NCI-H128 (cell line): ENCODE results near the gene INHBA.

Experiments used
- DNase-seq: peaks from one replicate; lab custom pipeline; 2025; ENCODE audit not compliant: unreplicated experiment; lab: John Stamatoyannopoulos, UW

INHBA gene

DNA sequence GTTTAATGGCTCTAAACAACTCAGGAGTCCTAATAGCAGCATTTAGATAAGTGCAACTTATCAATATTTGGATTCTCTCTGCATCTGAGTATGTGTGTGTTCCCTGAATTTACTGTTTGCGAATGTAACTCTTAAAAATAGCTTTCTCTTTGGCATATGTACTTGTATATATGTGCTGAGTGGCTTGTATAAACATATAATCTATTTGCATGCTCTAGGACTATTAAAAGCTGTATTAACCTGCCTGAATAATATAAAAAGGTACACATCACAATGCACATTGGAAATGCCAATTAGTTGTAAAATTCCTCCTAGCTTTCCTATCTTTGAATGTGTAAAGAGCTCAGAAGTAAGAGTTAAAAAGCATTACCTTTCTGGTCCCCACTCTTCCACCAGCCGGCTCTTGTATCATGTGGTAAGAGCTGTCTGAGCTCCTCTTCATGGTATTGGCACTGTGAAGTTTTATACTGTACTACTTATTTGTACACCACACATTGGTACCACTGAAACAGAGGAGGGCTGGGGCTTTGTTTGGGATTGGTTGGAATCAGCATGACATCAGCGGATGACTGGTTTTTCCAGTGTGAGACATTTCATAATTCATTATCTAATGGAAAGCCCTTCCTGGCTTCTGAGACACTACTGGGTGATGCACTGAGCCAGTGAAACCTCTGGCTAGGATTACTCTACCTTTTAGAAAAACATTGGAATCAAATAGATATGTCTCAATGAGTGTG lies at the start of gene INHBA:
INHBA (minus strand) TSS at position 456 of the 737 bp plus-strand sequence. CDS start 2,716 bp downstream, outside the sequence.
- no peak for DNase-seq

DNA sequence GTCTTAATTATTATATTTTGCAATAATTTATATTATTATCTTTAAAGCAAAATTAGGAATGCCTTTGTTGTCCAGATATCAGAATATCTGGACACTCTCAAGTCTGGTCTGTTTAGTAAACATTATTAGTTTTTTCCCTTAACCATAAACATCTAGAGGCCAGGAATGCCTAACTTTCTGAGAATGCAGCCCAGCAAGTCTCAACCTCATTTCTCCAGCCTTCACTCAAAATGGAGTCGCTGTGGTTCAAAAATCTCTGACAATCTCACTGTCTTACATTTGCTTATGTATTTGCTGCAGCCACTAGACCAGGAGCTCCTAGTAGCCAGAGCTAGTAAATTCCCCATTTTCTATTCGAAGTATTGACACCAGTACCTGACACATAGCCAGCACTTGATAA lies 49.7 kb upstream of the INHBA start:
- no peak for DNase-seq

DNA sequence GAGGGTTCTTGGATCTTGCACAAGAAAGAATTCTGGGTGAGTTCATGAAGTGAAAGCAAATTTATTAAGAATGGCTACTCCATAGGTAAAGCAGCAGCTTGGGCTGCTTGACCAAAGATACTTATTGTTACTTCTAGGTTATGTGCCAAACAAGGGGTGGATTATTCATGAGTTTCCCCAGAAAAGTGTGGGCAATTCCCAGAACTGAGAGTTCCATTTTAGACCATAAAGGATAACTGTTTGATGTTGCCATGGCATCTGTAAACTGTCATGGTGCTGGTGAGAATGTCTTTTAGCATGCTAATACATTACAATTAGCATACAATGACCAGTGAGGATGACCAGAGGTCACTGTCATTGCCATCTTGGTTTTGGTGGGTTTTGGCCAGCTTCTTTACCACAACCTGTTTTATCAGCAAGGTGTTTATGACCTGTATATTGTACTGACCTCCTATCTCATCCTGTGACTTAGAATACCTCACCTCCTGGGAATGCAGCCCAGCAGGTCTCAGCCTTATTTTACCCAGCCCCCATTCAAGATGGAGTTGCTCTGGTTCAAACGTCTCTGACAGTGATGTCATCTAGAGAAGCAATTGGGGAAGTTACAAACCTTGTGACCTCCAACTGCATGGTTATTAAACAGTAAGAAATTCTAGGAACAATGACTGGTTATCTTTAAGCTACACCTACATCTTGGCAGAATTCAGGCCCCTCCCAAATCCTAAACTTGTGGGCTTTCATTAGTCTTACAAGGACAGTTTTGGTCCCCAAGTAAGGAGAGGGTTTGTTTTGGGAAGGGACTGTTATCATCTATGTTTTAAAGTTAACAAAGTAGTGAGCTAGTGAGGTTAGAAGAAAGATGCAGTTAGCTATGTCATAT lies 48.0 kb upstream of the INHBA start:
- DNase-seq = no peak

DNA sequence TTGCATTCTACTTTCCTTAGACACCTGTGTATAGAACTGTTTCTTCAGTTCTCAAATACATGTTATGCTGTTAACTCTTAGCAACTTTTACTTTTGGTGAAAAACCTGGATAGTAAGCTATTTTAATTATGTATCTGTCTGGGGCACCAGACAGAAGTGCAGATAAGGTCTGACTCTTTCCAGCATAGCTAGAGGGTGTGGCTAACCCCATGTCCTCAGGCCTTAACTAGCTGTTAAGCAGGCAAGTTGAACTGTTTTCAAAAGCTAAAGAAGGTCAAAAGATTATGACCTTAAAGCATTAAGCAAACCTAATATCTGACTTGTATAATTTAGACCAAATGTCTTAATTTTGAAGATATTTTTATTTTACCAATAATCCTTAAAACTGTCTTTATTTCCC lies 45.1 kb upstream of the INHBA start:
- DNase-seq = no peak

DNA sequence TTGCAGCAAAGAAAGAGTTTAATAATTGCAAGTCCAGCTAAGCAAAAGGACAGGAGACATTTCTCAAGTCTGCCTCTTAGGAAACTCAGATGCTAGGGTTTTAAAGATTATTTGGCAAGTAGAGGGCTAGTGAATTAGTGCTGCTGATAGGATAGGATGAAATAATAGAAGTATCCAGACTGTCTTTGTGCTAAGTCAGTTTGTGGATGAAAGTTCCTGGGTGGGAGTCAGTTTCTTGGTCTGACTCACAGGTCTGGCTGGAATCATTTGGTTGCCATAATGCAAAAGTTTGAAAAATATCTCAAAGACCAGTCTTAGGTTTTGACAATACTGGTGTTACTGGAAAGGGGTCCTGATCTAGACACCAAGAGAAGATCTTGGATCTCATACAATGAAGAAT lies 42.6 kb upstream of the INHBA start:
- DNase-seq = no peak

DNA sequence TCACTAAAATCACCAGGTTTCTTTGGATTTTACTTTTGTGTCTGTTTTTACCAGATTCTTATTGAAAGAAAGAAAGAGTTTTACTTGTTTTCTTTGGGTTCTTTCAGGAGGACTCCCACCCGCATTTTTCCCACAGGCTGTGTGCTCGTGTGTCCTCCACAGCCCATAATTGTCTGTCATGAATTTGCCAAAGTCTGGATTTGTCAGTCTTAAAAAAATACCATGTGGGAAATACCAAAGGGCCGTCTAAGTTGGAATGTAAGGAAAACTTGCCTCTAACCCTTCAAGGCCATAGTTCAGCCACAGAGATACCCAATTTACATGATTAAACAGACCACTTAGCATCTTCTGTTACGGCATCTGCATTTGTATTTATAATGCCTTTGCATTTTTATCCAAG lies 41.3 kb upstream of the INHBA start:
- DNase-seq = no peak

DNA sequence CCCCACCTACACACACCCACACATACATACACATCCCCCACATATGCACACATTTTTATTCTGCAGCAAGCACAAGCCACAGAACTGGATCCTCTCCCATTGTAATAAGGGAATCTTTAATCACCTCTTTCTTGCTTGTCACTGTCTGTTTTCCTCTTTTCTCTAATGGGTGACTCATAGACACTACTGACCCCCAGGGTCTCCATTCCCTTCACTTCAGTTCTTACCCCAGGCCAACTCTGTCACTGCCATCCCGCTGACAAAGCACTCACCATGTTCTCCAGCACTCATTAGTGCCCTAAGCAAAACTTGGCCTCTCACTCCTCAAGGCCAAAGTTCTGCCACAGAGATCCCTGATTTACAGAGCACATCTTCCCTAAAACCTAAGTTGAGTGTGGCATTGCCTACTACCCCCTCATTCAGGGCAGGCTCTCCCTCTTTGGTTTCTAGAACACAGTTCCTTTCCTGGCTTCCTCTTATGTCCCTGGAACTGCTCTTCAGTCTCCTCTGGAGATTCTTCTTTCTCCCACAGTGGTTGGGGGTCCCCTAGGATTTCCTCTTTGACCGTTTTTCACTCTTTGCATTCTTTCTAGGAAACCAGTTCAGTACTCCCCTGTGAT lies 39.6 kb upstream of the INHBA start:
- no peak for DNase-seq

DNA sequence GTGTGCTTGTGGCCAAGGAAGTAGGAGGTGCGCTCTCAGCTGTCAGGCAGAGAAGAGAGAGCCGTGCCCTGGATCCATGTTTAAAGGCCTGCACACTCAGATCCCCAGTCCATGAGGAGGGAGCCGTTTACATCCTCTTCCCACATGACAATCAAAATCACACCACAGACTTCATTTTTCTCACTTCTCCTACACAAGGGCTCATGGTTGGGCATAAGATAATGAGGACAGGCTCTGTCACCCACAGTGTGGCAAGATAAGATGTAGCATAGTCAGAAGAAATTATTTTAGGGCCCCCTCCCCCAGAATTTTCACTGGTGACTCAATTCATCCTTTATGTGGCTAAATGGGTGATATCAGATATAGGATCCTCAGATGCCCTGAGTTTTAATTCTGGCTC lies 35.9 kb upstream of the INHBA start:
- no peak for DNase-seq

DNA sequence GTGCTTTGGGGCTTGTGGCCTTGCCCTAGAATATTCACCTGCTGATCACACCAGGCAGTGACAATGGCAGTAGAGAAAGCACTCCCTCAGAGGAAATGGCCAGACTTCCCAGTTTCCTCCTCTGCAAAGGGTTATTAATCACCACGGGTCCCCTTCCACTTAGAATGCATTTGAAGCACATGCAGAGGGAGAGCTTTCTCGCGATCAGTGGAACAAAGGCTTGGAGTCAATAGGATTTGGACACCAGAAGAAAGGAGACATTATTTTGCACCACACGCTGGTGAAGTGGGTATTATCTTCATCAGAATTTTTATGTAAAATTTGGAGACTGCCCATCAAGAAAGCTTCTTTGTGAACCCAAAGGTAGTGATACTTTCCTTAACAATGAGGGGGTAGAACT lies 35.4 kb upstream of the INHBA start:
- no peak for DNase-seq

DNA sequence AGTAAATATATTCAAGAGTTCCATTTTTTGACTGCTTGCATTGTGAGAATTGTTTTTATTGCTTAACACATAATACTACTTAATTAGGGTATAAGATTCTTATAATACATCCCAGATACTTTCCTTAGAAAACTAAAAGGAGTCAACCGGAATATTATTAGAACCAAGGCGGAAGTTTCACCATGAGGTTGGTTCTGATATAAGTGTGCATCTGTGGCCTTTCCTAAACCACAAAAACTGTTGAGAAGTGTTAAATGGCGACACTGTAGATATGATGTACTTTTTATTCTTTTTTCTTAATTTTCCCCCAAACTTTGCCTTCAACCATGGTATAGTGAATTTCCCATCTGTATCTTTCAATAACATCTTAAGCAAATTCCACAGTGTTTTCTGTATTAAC lies 32.3 kb upstream of the INHBA start:
- DNase-seq = no peak

DNA sequence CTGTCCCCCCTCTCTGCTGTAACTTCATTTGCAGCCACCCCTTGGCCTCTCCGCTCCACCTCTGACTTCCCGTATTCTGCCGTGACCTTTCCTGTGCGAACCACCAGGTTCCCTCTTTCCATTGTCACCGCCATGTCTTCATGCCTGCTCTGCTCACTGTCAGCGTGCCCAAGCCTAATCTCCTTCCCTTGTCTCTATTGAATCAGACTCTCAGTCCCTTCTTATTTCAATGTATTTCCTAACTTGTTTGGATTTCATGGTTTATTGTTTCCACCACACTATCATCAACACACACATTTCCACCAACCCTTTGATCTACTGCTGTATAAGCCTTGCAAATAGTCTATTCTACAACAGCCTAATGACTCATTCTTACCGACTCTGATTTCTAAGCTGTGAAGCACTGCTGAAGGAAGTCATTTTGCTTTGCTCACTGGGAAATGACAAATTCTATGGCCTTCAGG lies 30.0 kb upstream of the INHBA start:
- no peak for DNase-seq

DNA sequence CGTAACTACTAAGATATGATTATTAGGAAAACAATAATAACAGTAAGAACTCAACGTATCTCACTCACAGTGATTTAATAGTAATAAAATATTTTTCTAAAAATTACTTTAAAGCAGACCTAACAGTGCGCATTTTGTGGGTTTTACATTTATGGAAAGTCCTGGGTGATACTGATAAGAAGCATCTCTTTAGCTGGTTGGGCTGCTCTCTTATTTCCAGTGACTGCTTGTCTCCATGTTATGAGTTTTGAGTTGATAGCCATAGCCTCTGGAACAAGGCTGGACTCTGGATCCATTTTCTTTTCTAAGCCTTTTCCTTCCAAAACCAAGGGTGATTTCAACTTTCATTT lies 29.5 kb upstream of the INHBA start:
- DNase-seq = no peak

DNA sequence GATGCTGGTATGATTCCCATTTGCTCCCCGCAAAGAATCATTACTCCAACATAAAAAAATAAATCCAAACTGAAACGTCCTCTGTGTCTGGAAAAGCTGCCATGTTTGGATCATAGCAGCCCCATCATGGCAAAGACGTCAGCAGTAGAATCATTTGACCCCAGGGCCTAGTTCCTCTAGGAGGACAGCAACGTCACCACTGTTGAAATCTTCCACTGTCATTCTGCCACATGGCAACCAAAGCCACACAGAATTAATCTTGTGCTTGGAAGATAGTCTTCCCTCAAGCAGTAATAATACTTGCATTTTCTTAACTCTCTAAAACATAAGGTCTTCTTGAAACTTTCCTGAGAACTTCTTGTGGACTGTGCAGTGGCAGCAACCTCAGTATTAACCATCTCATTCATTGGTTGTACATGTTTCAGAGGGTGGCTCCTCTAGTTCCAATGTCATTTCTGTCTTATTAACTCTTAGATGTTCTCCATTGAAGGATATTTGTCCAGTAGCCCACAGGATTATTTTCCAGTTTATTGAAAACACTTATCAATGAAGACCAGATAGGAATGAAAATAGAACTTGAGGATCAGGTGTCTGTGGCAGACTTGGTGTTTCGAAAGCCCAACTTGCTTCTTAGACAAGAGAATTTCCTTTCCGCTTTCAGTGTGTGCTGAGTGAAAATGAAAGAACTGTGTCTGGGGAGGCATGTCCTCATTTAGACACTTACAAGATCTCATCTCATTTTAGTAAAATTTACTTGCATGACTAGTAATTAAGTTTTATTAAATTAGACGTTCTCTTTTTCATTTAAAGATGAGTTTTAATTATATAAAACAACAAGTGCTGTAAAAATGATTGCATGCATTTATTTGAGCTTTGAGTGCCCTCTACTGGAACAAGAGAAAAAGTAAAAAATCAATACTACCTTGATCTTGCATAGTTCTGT lies 28.9 kb upstream of the INHBA start:
- DNase-seq = no peak

DNA sequence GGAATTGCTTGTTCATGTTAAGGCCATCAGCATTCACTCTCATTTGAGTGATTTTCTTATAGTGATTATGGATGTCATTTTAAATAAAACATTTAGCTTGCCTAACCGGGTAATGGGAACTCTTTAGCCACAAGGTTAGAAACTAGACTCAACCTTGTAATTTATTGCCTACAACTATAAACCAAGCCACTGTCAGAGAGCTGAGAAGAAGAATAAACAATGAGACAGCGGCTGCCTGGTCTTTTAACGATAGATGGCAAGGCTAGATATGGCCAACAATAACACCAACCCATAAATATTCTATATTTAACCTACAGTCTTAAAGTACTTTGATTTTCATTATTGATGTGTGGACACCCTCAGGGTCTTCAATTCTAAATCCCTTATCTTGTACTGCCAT lies 27.8 kb upstream of the INHBA start:
- no peak for DNase-seq

DNA sequence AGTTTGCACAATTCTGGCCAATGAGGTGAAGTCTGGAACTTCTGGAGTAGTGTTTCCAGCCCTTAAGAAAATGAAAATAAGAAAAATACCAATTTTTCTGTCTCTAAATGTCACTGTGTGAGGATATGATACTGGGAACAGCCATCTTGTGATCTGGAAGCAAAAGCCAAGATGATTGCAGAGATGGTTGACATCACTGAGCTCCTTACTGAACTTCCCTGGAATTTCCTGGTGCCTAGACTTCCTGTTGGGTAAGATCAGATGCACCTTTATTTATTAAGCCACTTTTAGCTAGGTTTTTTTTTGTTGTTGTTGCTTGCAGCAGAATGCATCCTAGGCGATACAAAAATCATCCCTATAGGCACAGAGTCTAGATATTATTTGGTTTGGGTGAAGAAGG lies 27.3 kb upstream of the INHBA start:
- no peak for DNase-seq

DNA sequence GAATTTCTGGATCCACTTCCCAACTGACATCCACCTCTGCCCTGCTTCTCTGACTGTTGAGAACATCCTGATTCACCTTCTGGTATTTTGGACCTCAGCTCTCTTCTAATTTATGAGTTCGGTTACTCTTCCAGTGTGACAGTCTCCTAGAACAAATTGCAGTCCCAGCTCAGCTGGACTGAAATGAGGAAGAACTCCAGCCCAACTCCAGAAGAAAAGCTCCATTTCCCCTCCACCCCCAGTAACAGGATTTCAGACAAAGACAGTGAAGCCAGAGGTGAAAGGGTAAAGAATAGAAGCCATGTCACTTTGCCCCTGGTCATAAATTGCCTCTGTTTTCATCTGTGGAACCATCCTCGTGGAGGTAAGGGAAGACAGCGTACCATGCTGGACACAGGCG lies 26.2 kb upstream of the INHBA start:
- DNase-seq = no peak

DNA sequence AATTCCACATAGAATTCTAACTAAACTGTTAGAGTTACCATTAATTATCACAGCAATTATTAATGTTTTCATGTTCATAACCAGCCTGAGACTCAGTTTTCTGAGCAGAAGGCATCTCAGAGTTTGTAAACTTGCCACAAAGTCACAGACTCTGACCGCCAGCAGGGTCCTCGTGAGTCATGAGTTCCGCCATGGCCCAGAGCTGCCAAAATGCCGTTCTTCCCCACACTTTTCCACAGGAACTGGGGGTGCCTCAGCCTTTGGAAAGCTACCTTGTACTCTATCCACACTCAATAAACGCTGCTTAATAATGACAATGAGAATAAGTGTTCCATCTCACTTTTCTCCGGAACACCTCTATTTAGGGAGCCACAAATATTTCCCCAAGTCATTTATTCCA lies 22.1 kb upstream of the INHBA start:
- DNase-seq = no peak

DNA sequence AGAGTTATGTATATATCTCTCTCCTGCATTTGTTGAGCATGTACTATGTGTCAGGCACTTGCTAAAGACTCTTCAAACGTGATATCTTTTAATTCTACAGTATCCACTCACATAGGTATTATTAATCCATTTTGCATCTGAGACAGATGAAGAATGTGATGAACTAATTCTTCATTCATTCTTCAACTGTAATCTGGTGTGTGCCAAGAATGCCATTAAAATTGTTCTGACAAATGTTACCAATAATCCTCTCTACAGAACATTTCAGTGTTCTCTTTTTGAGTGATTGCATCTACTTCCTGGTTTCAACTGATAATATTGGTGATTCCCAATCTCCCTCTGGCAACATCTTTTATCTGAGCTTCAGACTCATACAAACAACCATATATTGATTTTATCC lies 18.0 kb upstream of the INHBA start:
- no peak for DNase-seq

DNA sequence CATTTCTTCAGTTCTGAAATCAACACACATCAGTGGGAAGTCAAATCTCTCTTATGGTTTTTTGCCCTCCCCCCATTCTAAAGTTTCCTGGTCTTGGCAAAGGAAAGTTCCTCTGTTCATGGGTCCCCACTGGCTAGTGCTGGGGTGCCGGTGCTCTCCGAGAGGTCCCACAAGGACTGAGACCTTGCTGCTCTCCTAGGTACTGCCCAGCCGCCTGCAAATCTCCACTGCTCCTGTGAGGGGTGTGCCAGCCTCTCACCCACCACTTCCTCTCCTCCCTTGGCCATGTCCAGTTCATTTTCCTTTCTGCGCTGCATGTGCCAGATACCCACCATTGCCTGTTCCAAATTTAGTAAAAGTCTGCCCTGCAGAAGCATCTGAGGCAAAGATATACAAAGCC lies 17.2 kb upstream of the INHBA start:
- no peak for DNase-seq

DNA sequence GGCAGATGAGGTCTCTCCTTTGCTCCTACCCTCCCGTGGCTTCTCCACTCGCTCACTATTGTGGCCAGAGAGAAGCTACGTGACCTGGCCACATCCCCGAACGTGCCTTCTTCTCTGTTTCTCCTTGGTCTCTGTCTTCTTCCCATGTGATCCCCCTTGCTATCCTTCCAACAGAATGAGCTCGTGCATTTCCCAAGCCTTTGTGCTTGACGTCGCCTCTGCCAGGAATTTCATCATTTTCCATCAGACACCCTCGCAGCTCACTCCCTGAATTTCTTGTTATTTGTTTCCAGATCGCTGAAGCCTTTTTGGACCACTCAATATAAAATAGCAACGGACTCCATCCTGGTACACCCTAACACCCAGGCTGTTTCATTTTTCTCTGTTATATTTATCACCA lies 13.8 kb upstream of the INHBA start:
- DNase-seq = no peak

DNA sequence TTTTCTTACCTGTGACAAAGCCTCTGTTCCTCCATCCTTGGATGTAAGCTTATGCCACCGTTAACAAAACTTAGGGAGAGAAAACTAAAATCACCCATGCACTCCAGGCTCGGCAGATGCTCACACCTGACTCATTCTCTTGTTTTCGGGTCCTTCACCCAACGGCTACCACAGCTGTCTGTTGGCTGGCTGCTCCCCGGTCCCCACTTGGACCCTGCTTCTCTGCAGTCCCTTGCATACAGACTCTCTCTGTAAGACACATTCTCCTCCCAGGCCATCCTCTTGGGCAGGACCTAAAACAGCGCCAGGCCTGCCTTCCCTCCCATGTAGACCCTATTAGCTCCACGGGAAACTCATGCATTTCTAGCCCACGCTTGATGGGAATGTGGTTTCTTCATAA lies 12.1 kb upstream of the INHBA start:
- no peak for DNase-seq
